Peyer's patch (tissue), 4 donors: ENCODE measurements around the gene INPP1.
"Not testable (repeated sequence)": the region's sequence is repeated elsewhere in the genome, so short reads cannot be mapped to it uniquely, and the experiment has no call there.

ENCODE experiments used
- POLR2A ChIP-seq, 2 donors: fragments of 450-650 bp; IDR thresholded peaks; one replicate each; pipeline ENCODE4 v1.5.1; 2017; ENCODE audit warnings: antibody characterized with exemption in 2 of 2, mild to moderate bottlenecking in 2 of 2, moderate library complexity in 2 of 2
- TF ChIP-seq, protein P1 (sequence below), 6 experiments: fragments of 450-650 bp in 4 of 6; fragments of 200-600 bp in 2 of 6; sonication (generic) in 1 of 6; IDR thresholded peaks; one replicate each; pipeline ENCODE4 v1.5.1; 2017 to 2019; ENCODE audit warnings: antibody characterized with exemption in 6 of 6, mild to moderate bottlenecking in 3 of 6, moderate library complexity in 1 of 6

- not testable (repeated sequence) for TF ChIP-seq POLR2A (IDR thresholded peaks at IDR 0.05)
- TF ChIP-seq, protein P1, sequence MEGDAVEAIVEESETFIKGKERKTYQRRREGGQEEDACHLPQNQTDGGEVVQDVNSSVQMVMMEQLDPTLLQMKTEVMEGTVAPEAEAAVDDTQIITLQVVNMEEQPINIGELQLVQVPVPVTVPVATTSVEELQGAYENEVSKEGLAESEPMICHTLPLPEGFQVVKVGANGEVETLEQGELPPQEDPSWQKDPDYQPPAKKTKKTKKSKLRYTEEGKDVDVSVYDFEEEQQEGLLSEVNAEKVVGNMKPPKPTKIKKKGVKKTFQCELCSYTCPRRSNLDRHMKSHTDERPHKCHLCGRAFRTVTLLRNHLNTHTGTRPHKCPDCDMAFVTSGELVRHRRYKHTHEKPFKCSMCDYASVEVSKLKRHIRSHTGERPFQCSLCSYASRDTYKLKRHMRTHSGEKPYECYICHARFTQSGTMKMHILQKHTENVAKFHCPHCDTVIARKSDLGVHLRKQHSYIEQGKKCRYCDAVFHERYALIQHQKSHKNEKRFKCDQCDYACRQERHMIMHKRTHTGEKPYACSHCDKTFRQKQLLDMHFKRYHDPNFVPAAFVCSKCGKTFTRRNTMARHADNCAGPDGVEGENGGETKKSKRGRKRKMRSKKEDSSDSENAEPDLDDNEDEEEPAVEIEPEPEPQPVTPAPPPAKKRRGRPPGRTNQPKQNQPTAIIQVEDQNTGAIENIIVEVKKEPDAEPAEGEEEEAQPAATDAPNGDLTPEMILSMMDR (IDR thresholded peaks at IDR 0.05): not testable (repeated sequence)
These were observed 15.5 kb downstream of the INPP1 start for GRCh38 chr2:190358655-190359448.
